Mesodermal cell (in vitro differentiated cells): ENCODE data around the gene ATP13A2.
A peak's percentile ranks its signal among the peaks of the same experiment; 100 is the strongest.

Source experiments
- H3K27ac ChIP-seq: 2 replicates; pipeline ENCODE4 v1.7.0; 2013; ENCODE audit warnings: mild to moderate bottlenecking, low read depth, low read length, moderate library complexity; ENCODE audit not compliant: severe bottlenecking
- H3K36me3 ChIP-seq: 2 replicates; pipeline ENCODE4 v1.7.1; 2013; ENCODE audit warnings: mild to moderate bottlenecking, low read length, moderate library complexity; ENCODE audit not compliant: control insufficient read depth, insufficient read depth
- H3K4me1 ChIP-seq: one replicate; pipeline ENCODE4 v1.7.1; 2013; ENCODE audit warnings: mild to moderate bottlenecking, low read length; ENCODE audit not compliant: insufficient read depth, control insufficient read depth, poor library complexity, severe bottlenecking
- H3K4me3 ChIP-seq: 2 replicates; pipeline ENCODE4 v1.7.0; 2013; ENCODE audit warnings: low read length, control low read depth, mild to moderate bottlenecking; ENCODE audit not compliant: insufficient read depth, poor library complexity, severe bottlenecking; ENCODE audit errors: extremely low read depth
- H3K9me3 ChIP-seq: 2 replicates; pipeline ENCODE4 v1.7.1; 2013; ENCODE audit warnings: mild to moderate bottlenecking, low read length, moderate library complexity; ENCODE audit not compliant: control insufficient read depth
- WGBS, 2 experiments: methylation state at CpG; one replicate each; pipeline ENCODE4 v1.1.5; 2013; ENCODE audit warnings: missing lambda C conversion rate in 2 of 2; ENCODE audit not compliant: insufficient coverage in 2 of 2; 5-methylcytosine and 5-hydroxymethylcytosine counted together

Gene ATP13A2

GRCh38 chr1:16986962-16987361 lies 24.8 kb downstream of the ATP13A2 start:
- 29 to 37% methylated on average over 15 to 16 of the region's 16 CpGs for WGBS, 2 experiments
- H3K4me1 ChIP-seq, result peaks cover 3% of the 10 kb centered on the region
- H3K36me3 ChIP-seq, result peaks cover 21% of the 10 kb centered on the region
- H3K4me3 ChIP-seq, result no peak overlapping the region
- no peak overlapping the region for H3K27ac ChIP-seq
- no peaks in the 10 kb centered on the region for H3K9me3 ChIP-seq

GRCh38 chr1:16986560-16986959 lies 25.2 kb downstream of the ATP13A2 start:
- 87 to 91% methylated on average over 12 to 14 of the region's 23 CpGs for WGBS, 2 experiments
- Histone ChIP-seq H3K4me3 (no peak overlapping the region), H3K36me3 (peaks cover 21% of the 10 kb centered on the region), H3K4me1 (peaks cover 3% of the 10 kb centered on the region), H3K9me3 (no peaks in the 10 kb centered on the region), H3K27ac (no peak overlapping the region)

DNA sequence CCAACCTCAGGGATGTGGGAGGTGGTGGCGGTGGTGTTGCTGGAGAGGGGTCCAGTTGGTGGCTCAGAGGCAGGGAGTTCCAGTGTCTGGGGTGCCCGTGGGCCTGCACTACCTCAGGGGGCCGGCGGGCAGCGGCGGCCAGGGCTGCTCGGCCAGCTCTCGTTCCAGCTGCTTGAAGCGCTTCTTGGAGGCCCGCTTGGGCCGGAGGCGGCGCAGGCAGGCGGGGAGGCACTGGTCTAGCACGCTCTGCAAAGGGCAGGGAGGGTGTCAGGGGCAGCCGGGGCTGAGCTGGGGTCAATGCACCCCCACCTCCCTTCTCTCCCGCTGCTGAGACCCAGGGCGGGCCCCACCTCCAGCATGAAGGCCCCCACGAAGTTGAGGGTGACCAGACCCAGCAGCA lies 25.6 kb downstream of the ATP13A2 start:
- H3K36me3 ChIP-seq, result peaks cover 21% of the 10 kb centered on the region
- no peak overlapping the region for H3K4me3 ChIP-seq
- H3K9me3 ChIP-seq, result no peaks in the 10 kb centered on the region
- H3K4me1 ChIP-seq, result peaks cover 3% of the 10 kb centered on the region
- 90 to 91% methylated on average over 11 to 17 of the region's 19 CpGs for WGBS, 2 experiments
- H3K27ac ChIP-seq, result no peak overlapping the region

- peaks cover 8% of the 10 kb centered on the region for H3K4me1 ChIP-seq
- H3K27ac ChIP-seq, result no peak overlapping the region
- 74 to 75% methylated on average over 6 of the region's 7 CpGs for WGBS, 2 experiments
Observed at GRCh38 chr1:16984717-16985116, 27.0 kb downstream of the ATP13A2 start.

GRCh38 chr1:16983649-16984048 lies 28.1 kb downstream of the ATP13A2 start:
- 83 to 100% methylated on average over 1 of the region's 4 CpGs for WGBS, 2 experiments
- Histone ChIP-seq H3K36me3 (peaks cover 21% of the 10 kb centered on the region), H3K4me3 (no peak overlapping the region), H3K27ac (no peak overlapping the region), H3K4me1 (peaks cover 15% of the 10 kb centered on the region), H3K9me3 (no peaks in the 10 kb centered on the region)

More at GRCh38 chr1:16984717-16985116, 27.0 kb downstream of the ATP13A2 start:
- H3K4me3 ChIP-seq, result no peak overlapping the region
- peaks cover 21% of the 10 kb centered on the region for H3K36me3 ChIP-seq
- no peaks in the 10 kb centered on the region for H3K9me3 ChIP-seq

DNA sequence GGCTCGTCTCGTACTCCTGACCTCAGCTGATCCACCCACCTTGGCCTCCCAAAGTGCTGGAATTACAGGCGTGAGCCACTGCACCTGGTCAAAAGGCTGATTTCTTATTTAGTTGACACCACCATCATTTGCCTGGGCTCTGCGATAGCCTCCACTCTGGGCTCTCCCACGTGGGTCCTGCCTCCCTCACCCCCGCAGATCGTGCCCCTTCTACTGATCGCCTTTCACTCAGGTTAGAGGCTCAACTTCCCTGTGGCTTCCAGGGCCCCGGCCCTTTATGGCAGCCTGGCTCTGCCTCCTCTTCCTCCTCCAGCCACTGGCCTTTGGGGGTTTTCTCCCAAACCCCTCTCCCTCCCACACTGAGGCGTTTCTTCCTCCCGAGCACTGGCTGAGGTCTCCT lies 28.8 kb downstream of the ATP13A2 start:
- Histone ChIP-seq H3K36me3 (peaks cover 17% of the 10 kb centered on the region), H3K4me3 (no peak overlapping the region), H3K27ac (no peak overlapping the region), H3K4me1 (peaks cover 19% of the 10 kb centered on the region), H3K9me3 (no peaks in the 10 kb centered on the region)
- 82 to 87% methylated on average over 10 to 11 of the region's 11 CpGs for WGBS, 2 experiments

DNA sequence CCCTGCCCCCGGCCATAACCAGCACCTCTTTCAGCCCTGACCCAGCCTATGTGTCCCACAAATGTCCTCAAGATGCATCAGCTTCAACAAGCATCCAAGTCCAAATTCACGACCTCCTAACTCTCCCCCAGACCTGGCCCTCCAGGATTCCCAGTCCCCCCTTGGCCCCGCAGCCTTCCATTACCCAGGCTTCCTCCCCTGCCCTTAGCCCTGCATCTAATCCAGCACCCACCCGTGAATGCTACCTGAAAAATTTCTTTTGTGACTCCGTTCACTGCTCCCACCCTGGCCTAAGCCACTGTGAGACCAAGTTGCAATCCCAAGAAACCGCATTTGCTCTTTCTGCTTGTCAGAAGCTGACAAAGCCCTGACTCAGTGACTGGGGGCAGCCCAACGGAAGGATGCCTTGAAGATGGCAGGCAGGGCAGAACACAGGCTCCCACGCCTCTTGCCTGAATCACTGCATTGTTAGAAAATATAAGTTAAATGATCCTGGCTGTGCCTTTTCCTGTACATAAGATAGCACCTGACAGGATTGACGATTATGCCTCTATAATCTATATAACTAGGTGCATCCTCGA lies 30.4 kb downstream of the ATP13A2 start:
- H3K27ac ChIP-seq, result peak overlapping the region; percentile 51

DNA sequence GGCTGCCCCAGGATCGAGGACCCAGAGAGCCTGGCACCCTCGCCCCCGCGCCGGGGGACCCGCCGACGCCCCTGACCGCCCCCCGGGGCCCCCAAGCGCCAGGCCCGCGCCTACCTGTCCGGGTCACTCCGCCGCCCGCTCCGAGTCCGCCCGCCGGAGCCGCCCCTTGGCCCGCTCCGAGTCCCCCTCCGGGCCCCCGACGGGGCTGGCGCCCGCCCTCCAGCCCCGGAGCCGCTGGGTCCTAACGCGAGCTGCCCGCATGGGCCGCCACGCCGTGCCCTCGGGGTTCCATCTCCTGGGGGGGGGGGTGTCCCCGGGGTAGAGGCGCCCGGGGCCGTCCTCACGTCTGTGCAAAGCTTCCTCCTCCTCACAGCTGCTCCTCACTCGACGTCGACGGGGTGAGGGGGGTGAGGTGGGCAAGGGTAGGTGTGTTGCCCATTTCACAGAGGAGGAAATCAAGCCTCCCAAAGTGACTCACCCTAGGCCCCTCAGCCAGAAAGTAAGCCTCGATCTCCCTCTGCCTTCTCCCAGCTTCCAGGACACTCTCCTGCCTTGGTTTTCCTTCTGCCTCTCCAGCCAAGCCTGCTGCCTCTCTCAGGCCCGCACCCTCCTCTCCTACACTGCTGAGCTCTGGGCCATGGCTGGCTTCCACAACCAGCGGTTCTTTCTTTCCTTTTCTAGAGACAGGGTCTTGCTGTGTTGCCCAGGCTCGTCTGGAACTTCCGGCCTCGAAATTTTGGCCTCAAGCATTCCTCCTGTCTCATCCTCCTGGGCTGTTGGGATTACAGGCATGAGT lies 31.1 kb downstream of the ATP13A2 start, which contains the start of gene MFAP2:
Gene MFAP2, minus strand, starts transcription at position 148 of the 796 bp plus-strand sequence. CDS start 2,347 bp downstream, outside the sequence.
- Histone ChIP-seq H3K4me3 (peak within 1 kb of the TSS; percentile 72), H3K4me1 (peaks cover 19% of the 10 kb centered on the region), H3K9me3 (no peaks in the 10 kb centered on the region), H3K36me3 (peaks cover 25% of the 10 kb centered on the region), H3K27ac (peak within 1 kb of the TSS; percentile 71)
- 14 to 29% methylated on average over 16 to 32 of the region's 53 CpGs for WGBS, 2 experiments

More for the DNA sequence above, 30.4 kb downstream of the ATP13A2 start:
- Histone ChIP-seq H3K4me3 (no peak overlapping the region), H3K36me3 (peaks cover 20% of the 10 kb centered on the region), H3K9me3 (no peaks in the 10 kb centered on the region), H3K4me1 (peaks cover 19% of the 10 kb centered on the region)
- WGBS, 2 experiments, result 77 to 85% methylated on average over 7 of the region's 10 CpGs

GRCh38 chr1:16979475-16980327 lies 32.0 kb downstream of the ATP13A2 start:
- WGBS, 2 experiments, result 1 to 7% methylated on average over 12 of the region's 44 CpGs
- Histone ChIP-seq H3K27ac (peak overlapping the region; percentile 71), H3K9me3 (no peaks in the 10 kb centered on the region), H3K36me3 (peaks cover 26% of the 10 kb centered on the region), H3K4me3 (peak overlapping the region; percentile 72), H3K4me1 (peaks cover 19% of the 10 kb centered on the region)
